Glutamatergic neuron (in vitro differentiated cells): ENCODE data around the gene FCN3. TPM values are rescaled to one million over a fixed set of nuclear protein-coding genes. Genes with fewer than 3 reads are reported as not detected.
A peak's percentile ranks its signal among the peaks of the same experiment; 100 is the strongest.

Experiments used
- DNase-seq: peaks from one replicate; pipeline ENCODE4 v3.0.0; 2022
- H3K27ac Mint-ChIP-seq: one replicate; pipeline ENCODE4 v1.8.0; 2020; ENCODE audit warnings: mild to moderate bottlenecking, mixed read lengths, inconsistent platforms; ENCODE audit not compliant: unreplicated experiment
- H3K27me3 Mint-ChIP-seq: one replicate; pipeline ENCODE4 v1.8.0; 2020; ENCODE audit warnings: mild to moderate bottlenecking, moderate library complexity, mixed read lengths, inconsistent platforms; ENCODE audit not compliant: unreplicated experiment
- H3K36me3 Mint-ChIP-seq: one replicate; pipeline ENCODE4 v1.8.0; 2020; ENCODE audit warnings: mild to moderate bottlenecking, mixed read lengths, inconsistent platforms; ENCODE audit not compliant: unreplicated experiment
- H3K4me1 Mint-ChIP-seq: one replicate; pipeline ENCODE4 v1.8.0; 2020; ENCODE audit warnings: mild to moderate bottlenecking, low read depth, mixed read lengths, inconsistent platforms; ENCODE audit not compliant: unreplicated experiment
- H3K4me3 Mint-ChIP-seq: one replicate; pipeline ENCODE4 v1.8.0; 2020; ENCODE audit warnings: mild to moderate bottlenecking, mixed read lengths, inconsistent platforms; ENCODE audit not compliant: unreplicated experiment
- H3K9me3 Mint-ChIP-seq: one replicate; pipeline ENCODE4 v1.8.0; 2020; ENCODE audit warnings: mild to moderate bottlenecking, moderate library complexity, mixed read lengths, inconsistent platforms; ENCODE audit not compliant: unreplicated experiment
- CTCF ChIP-seq: fragments of 200-600 bp; sonication (generic); IDR thresholded peaks from one replicate; pipeline ENCODE4 v1.5.0; 2021; ENCODE audit not compliant: partially characterized antibody, unreplicated experiment
- total RNA-seq: library from RNA; stranded (reverse); fragmentation: NEBNext Ultra II Directional; extraction: Animal tissue kit (Norgen Biotek cat#: 25700); gene quantifications from one replicate; pipeline ENCODE4 v1.2.1, GENCODE V29; 2021; ENCODE audit not compliant: unreplicated experiment

FCN3 gene
- total RNA-seq, 1 donor from 2014 or later, result not detected

- H3K4me3 Mint-ChIP-seq, result no peak overlapping the region
Measured at GRCh38 chr1:27380224-27380623, 5.6 kb upstream of the FCN3 start.

GRCh38 chr1:27379564-27380122 lies 5.0 kb upstream of the FCN3 start:
- Mint-ChIP-seq H3K9me3 (peaks cover 3% of the 10 kb centered on the region), H3K27ac (no peak overlapping the region), H3K4me3 (no peak overlapping the region), H3K27me3 (peaks cover 10% of the 10 kb centered on the region), H3K36me3 (no peaks in the 10 kb centered on the region), H3K4me1 (peaks cover 4% of the 10 kb centered on the region)
- no peak for DNase-seq
- TF ChIP-seq CTCF, result no peak

More at GRCh38 chr1:27380224-27380623, 5.6 kb upstream of the FCN3 start:
- DNase-seq, result no peak
- peaks cover 3% of the 10 kb centered on the region for H3K9me3 Mint-ChIP-seq
- no peak overlapping the region for H3K27ac Mint-ChIP-seq
- TF ChIP-seq CTCF, result no peak
- H3K36me3 Mint-ChIP-seq, result no peaks in the 10 kb centered on the region
- peaks cover 4% of the 10 kb centered on the region for H3K4me1 Mint-ChIP-seq
- H3K27me3 Mint-ChIP-seq, result peaks cover 10% of the 10 kb centered on the region

- DNase-seq, result no peak
- no peak for TF ChIP-seq CTCF
- no peaks in the 10 kb centered on the region for H3K36me3 Mint-ChIP-seq
Measured at GRCh38 chr1:27377760-27378495, 3.3 kb upstream of the FCN3 start.

GRCh38 chr1:27372808-27373690 lies 1.6 kb downstream of the FCN3 start:
- Mint-ChIP-seq H3K4me3 (no peak overlapping the region), H3K27me3 (peaks cover 4% of the 10 kb centered on the region)
- peak; percentile 43 for TF ChIP-seq CTCF

More at GRCh38 chr1:27377760-27378495, 3.3 kb upstream of the FCN3 start:
- no peak overlapping the region for H3K4me3 Mint-ChIP-seq
- H3K4me1 Mint-ChIP-seq, result peaks cover 4% of the 10 kb centered on the region
- H3K27me3 Mint-ChIP-seq, result peaks cover 10% of the 10 kb centered on the region
- peak overlapping the region; percentile 33 for H3K27ac Mint-ChIP-seq
- H3K9me3 Mint-ChIP-seq, result peaks cover 3% of the 10 kb centered on the region

More at GRCh38 chr1:27372808-27373690, 1.6 kb downstream of the FCN3 start:
- Mint-ChIP-seq H3K9me3 (peaks cover 3% of the 10 kb centered on the region), H3K4me1 (peaks cover 4% of the 10 kb centered on the region), H3K36me3 (no peaks in the 10 kb centered on the region), H3K27ac (no peak overlapping the region)
- no peak for DNase-seq
